MM.1S (cell line): ENCODE results near the gene CAP2.

ENCODE experiments used
- DNase-seq: peaks from one replicate; pipeline ENCODE4 v3.0.0-alpha.2; 2015
- H2AFZ ChIP-seq: fragments of 300-600 bp; sonication (generic); 2 replicates; pipeline ENCODE4 v1.6.0; 2016; ENCODE audit warnings: antibody characterized with exemption, low read length
- H3F3A ChIP-seq: fragments of 300-600 bp; sonication (generic); 2 replicates; pipeline ENCODE4 v1.6.1; 2016; ENCODE audit warnings: mild to moderate bottlenecking, antibody characterized with exemption, low read length, moderate library complexity, mixed read lengths; ENCODE audit not compliant: insufficient read depth
- H3K27ac ChIP-seq: fragments of 300-600 bp; sonication (generic); 2 replicates; pipeline ENCODE4 v1.5.1; 2016; ENCODE audit warnings: mild to moderate bottlenecking, low read length
- H3K27me3 ChIP-seq: fragments of 300-600 bp; sonication (generic); replicated peaks from 2 replicates; pipeline ENCODE4 v1.6.0; 2016; ENCODE audit warnings: low read length; ENCODE audit not compliant: insufficient read depth
- H3K36me3 ChIP-seq: fragments of 300-600 bp; sonication (generic); replicated peaks from 2 replicates; pipeline ENCODE4 v1.6.1; 2016; ENCODE audit warnings: mild to moderate bottlenecking, low read length, mixed read lengths; ENCODE audit not compliant: insufficient read depth
- H3K4me1 ChIP-seq: fragments of 300-600 bp; sonication (generic); 2 replicates; pipeline ENCODE4 v1.6.1; 2016; ENCODE audit warnings: low read length, mixed read lengths
- H3K4me2 ChIP-seq: fragments of 300-600 bp; sonication (generic); 2 replicates; pipeline ENCODE4 v1.6.0; 2016; ENCODE audit warnings: low read depth, low read length
- H3K4me3 ChIP-seq: fragments of 300-600 bp; sonication (generic); 2 replicates; pipeline ENCODE4 v1.5.1; 2016; ENCODE audit warnings: low read length, mixed read lengths
- H3K79me2 ChIP-seq: fragments of 300-600 bp; sonication (generic); 2 replicates; pipeline ENCODE4 v1.6.1; 2016; ENCODE audit warnings: mixed run types, low read length, mixed read lengths
- H3K9ac ChIP-seq: fragments of 300-600 bp; sonication (generic); 2 replicates; pipeline ENCODE4 v1.6.1; 2016; ENCODE audit warnings: low read length, mixed read lengths
- H3K9me2 ChIP-seq: fragments of 300-600 bp; sonication (generic); replicated peaks from 2 replicates; pipeline ENCODE4 v1.6.1; 2016; ENCODE audit warnings: mild to moderate bottlenecking, low read length, mixed read lengths; ENCODE audit not compliant: insufficient read depth
- H3K9me3 ChIP-seq: fragments of 300-600 bp; sonication (generic); replicated peaks from 2 replicates; pipeline ENCODE4 v1.6.1; 2016; ENCODE audit warnings: mild to moderate bottlenecking, low read length, mixed read lengths; ENCODE audit not compliant: insufficient read depth
- H4K20me1 ChIP-seq: fragments of 300-600 bp; sonication (generic); 2 replicates; pipeline ENCODE4 v1.6.1; 2016; ENCODE audit warnings: mild to moderate bottlenecking, low read length, moderate library complexity, mixed read lengths; ENCODE audit not compliant: insufficient read depth
- CTCF ChIP-seq: fragments of 300-600 bp; sonication (generic); IDR thresholded peaks from 2 replicates; pipeline ENCODE4 v1.5.1; 2016; ENCODE audit warnings: antibody characterized with exemption, low read length, mixed read lengths
- EZH2 ChIP-seq: fragments of 300-600 bp; sonication (generic); optimal IDR thresholded peaks from 2 replicates; pipeline ENCODE3; 2017; ENCODE audit warnings: low read depth, mild to moderate bottlenecking, antibody characterized with exemption, low read length, mixed read lengths
- EZH2phosphoT487 ChIP-seq: fragments of 300-600 bp; sonication (generic); IDR thresholded peaks from 2 replicates; pipeline ENCODE4 v1.6.1; 2018; ENCODE audit warnings: antibody characterized with exemption, low read length

CAP2 gene

GRCh38 chr6:17454316-17455005 is 61.1 kb downstream of the CAP2 start:
- H3K79me2 ChIP-seq = no peaks in the 10 kb centered on the region
- no peak overlapping the region for H3K4me2 ChIP-seq
- no peak for DNase-seq
- H4K20me1 ChIP-seq = no peaks in the 10 kb centered on the region
- no peak overlapping the region for H2AFZ ChIP-seq
- no peak for TF ChIP-seq EZH2
- no peak for TF ChIP-seq CTCF
- no peak for TF ChIP-seq EZH2phosphoT487
- H3K9me2 ChIP-seq = no peaks in the 10 kb centered on the region
- H3K9ac ChIP-seq = no peak overlapping the region
- H3F3A ChIP-seq = no peaks in the 10 kb centered on the region
- H3K4me1 ChIP-seq = no peaks in the 10 kb centered on the region
- no peaks in the 10 kb centered on the region for H3K27me3 ChIP-seq
- H3K4me3 ChIP-seq = no peak overlapping the region
- no peaks in the 10 kb centered on the region for H3K9me3 ChIP-seq
- H3K36me3 ChIP-seq = no peaks in the 10 kb centered on the region
- H3K27ac ChIP-seq = no peak overlapping the region

GRCh38 chr6:17455919-17456318 is 62.5 kb downstream of the CAP2 start:
- H3K9me3 ChIP-seq = no peaks in the 10 kb centered on the region
- H4K20me1 ChIP-seq = no peaks in the 10 kb centered on the region
- no peak for DNase-seq
- no peaks in the 10 kb centered on the region for H3K27me3 ChIP-seq
- TF ChIP-seq EZH2 = no peak
- TF ChIP-seq CTCF = no peak
- TF ChIP-seq EZH2phosphoT487 = no peak
- no peaks in the 10 kb centered on the region for H3K36me3 ChIP-seq
- no peak overlapping the region for H3K9ac ChIP-seq
- H3K79me2 ChIP-seq = no peaks in the 10 kb centered on the region
- no peak overlapping the region for H3K27ac ChIP-seq
- H3K4me1 ChIP-seq = no peaks in the 10 kb centered on the region
- no peak overlapping the region for H3K4me3 ChIP-seq
- no peaks in the 10 kb centered on the region for H3F3A ChIP-seq
- H2AFZ ChIP-seq = no peak overlapping the region
- H3K9me2 ChIP-seq = no peaks in the 10 kb centered on the region
- H3K4me2 ChIP-seq = no peak overlapping the region

GRCh38 chr6:17456711-17457110 is 63.3 kb downstream of the CAP2 start:
- TF ChIP-seq EZH2phosphoT487 (no peak), EZH2 (no peak), CTCF (no peak)
- DNase-seq = no peak
- Histone ChIP-seq H3K9me3 (no peaks in the 10 kb centered on the region), H3K4me3 (no peak overlapping the region), H3K4me1 (no peaks in the 10 kb centered on the region), H3F3A (no peaks in the 10 kb centered on the region), H3K27me3 (no peaks in the 10 kb centered on the region), H3K36me3 (no peaks in the 10 kb centered on the region), H2AFZ (no peak overlapping the region), H3K27ac (no peak overlapping the region), H4K20me1 (no peaks in the 10 kb centered on the region), H3K79me2 (no peaks in the 10 kb centered on the region), H3K4me2 (no peak overlapping the region), H3K9me2 (no peaks in the 10 kb centered on the region), H3K9ac (no peak overlapping the region)
